ENCODE measurements around the gene FOXP1.

- TF ChIP-seq, protein P1, sequence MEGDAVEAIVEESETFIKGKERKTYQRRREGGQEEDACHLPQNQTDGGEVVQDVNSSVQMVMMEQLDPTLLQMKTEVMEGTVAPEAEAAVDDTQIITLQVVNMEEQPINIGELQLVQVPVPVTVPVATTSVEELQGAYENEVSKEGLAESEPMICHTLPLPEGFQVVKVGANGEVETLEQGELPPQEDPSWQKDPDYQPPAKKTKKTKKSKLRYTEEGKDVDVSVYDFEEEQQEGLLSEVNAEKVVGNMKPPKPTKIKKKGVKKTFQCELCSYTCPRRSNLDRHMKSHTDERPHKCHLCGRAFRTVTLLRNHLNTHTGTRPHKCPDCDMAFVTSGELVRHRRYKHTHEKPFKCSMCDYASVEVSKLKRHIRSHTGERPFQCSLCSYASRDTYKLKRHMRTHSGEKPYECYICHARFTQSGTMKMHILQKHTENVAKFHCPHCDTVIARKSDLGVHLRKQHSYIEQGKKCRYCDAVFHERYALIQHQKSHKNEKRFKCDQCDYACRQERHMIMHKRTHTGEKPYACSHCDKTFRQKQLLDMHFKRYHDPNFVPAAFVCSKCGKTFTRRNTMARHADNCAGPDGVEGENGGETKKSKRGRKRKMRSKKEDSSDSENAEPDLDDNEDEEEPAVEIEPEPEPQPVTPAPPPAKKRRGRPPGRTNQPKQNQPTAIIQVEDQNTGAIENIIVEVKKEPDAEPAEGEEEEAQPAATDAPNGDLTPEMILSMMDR (IDR thresholded peaks at IDR 0.05): no peak
- no peak for TF ChIP-seq EZH2 (IDR thresholded peaks at IDR 0.05)
These were observed 375.1 kb downstream of the FOXP1 start for GRCh38 chr3:71208211-71209095.

Measured in neural progenitor cell (in vitro differentiated cells).